A673 (cell line): ENCODE measurements around the gene CCBE1.

Experiments used
- CTCF ChIP-seq: fragments of 300-800, 200-600 bp; sonication (generic); conservative IDR thresholded peaks from 2 replicates; pipeline ENCODE4 v1.5.1; 2017; ENCODE audit warnings: low read depth, mild to moderate bottlenecking, antibody characterized with exemption, low read length, moderate library complexity, mixed read lengths
- EZH2 ChIP-seq: fragments of 200-600 bp; sonication (generic); IDR thresholded peaks from 2 replicates; pipeline ENCODE4 v1.6.1; 2017; ENCODE audit warnings: borderline replicate concordance, low read depth, mild to moderate bottlenecking, mixed read lengths, antibody characterized with exemption, low read length; ENCODE audit not compliant: poor library complexity, severe bottlenecking

GRCh38 chr18:59560556-59560955, 136.7 kb downstream of the CCBE1 start:
- TF ChIP-seq CTCF (no peak), EZH2 (no peak)
